ENCODE data around the gene HMGN4. TPM values are rescaled to one million over a fixed set of nuclear protein-coding genes. Genes with fewer than 3 reads are reported as not detected.
A peak's percentile ranks its signal among the peaks of the same experiment; 100 is the strongest.

The HMGN4 gene
- polyA plus RNA-seq, 1 experiment = 72.3 TPM

DNA sequence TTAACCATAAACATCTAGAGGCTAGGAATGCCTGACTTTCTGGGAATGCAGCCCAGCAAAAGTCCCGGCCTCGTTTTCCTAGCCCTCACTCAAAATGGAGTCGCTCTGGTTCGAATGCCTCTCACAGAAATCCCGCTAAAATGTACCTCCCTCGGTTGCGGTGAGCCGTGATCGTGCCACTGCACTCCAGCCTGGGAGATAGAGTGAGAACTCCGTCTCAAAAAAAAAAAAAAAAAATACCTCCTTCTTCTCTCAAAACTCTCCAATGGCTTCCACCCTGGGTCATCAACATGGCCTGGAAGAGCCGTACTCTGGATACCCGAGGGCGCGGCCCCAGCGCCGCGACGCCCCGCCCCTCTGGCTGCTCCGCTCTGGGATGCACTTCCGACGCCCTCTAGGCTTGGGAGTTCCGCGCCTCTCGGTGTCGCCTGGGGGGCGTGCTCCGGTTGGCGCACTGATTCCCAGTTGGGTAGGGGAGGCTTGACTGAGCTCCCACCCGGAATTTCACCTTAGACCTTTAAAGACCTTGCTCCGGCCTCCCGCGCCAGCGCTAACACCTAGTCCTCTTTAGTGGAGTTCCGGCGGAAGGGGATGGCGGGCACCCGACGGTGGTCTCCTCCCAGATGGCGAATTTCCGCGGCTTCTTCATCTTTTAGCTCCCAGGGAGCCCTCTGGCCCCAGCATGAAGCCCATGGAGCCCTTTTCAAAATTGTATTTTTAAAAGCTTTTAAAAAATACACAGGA is 12.3 kb downstream of the HMGN4 start:
- POLR2A ChIA-PET = no interaction called here
- no peaks in the 10 kb centered on the region; the same call in 1 of the 2 replicates for H3K9me3 ChIP-seq (ENCODE audit: control insufficient read depth, insufficient read depth, low read length)
- no peak overlapping the region for H3K27ac ChIP-seq (ENCODE audit: low read depth, low read length)
- peak overlapping the region; percentile 62 for H3K4me3 ChIP-seq (ENCODE audit: low read depth, low read length)
- H3K27me3 ChIP-seq (ENCODE audit: control insufficient read depth, insufficient read depth, low read length) = no peaks in the 10 kb centered on the region
- TF ChIP-seq, protein P1, sequence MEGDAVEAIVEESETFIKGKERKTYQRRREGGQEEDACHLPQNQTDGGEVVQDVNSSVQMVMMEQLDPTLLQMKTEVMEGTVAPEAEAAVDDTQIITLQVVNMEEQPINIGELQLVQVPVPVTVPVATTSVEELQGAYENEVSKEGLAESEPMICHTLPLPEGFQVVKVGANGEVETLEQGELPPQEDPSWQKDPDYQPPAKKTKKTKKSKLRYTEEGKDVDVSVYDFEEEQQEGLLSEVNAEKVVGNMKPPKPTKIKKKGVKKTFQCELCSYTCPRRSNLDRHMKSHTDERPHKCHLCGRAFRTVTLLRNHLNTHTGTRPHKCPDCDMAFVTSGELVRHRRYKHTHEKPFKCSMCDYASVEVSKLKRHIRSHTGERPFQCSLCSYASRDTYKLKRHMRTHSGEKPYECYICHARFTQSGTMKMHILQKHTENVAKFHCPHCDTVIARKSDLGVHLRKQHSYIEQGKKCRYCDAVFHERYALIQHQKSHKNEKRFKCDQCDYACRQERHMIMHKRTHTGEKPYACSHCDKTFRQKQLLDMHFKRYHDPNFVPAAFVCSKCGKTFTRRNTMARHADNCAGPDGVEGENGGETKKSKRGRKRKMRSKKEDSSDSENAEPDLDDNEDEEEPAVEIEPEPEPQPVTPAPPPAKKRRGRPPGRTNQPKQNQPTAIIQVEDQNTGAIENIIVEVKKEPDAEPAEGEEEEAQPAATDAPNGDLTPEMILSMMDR (IDR thresholded peaks at IDR 0.05; ENCODE audit: low read depth, low read length) = 0 out of 2 replicates have a peak, but pooled peaks have one; percentile 3
- CTCF ChIA-PET = interaction anchor here (0.6 to 1.7 kb wide), 4 partner anchors 8 to 45 kb away, joined by 4 to 5 read pairs (median 5); no protein-coding TSS in a partner anchor
- no peak for DNase-seq (ENCODE audit: low read depth, low spot score)

DNA sequence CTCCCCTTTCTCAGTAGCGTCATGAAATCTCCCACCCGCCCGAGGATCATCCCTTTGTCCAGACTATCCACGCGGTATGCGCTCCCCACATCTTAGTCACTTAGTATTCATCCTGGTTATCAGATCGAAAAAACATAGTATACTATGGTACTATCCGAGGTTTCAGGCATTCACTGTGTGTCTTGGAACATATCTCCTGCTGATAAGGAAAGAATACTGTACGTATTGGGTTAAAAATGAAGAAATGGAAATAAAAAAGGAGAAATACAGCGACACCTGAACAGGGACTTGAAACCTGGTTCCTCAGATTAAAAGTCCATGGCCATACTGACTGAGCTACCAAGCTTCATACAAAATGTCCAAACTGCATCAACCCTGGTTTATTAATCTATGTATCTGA is 14.0 kb downstream of the HMGN4 start:
- POLR2A ChIA-PET = interaction anchor here (2.2 kb wide), 1 partner anchor 14 kb away, joined by 8 read pairs; the partner anchor contains the start of gene HMGN4
- CTCF ChIA-PET = interaction anchor here (1.3 kb wide), 1 partner anchor 211 kb away, joined by 3 read pairs; no protein-coding TSS in a partner anchor

DNA sequence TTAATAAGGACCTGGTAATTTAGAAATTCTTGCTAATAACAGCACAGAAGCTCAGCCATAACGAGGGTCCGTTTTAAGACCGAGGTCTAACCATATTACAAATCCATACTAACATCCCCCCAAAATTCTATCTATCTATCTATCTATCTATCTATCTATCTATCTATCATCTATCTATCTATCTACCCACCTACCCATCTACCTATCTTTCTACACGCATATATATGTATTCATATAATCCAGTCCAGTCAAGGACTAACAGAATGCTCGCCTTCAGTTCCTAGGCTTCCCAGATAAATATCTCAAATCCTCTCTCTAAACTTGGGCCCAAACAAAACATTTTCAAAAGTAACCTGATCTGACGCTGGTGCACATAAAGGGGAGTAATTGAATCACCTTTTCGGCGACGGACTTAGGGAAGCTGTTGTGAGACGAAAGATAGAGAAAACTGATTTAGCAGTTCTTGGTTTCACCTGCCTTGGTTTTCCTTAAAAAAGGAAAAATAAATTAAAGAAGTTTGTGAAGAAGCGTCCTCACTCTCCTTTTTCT is 14.5 kb downstream of the HMGN4 start:
- H3K4me3 ChIP-seq (ENCODE audit: low read depth, low read length) = peak overlapping the region; percentile 62
- H3K9me3 ChIP-seq (ENCODE audit: control insufficient read depth, insufficient read depth, low read length) = no peaks in the 10 kb centered on the region; the same call in 1 of the 2 replicates
- no peak overlapping the region for H3K27ac ChIP-seq (ENCODE audit: low read depth, low read length)
- TF ChIP-seq, protein P1 (IDR thresholded peaks at IDR 0.05; ENCODE audit: low read depth, low read length) = no peak
- ChIA-PET CTCF (interaction anchor here (1.3 to 2.6 kb wide), 3 partner anchors 43 to 211 kb away, joined by 3 to 11 read pairs (median 6); no protein-coding TSS in a partner anchor), POLR2A (interaction anchor here (0.8 to 2.2 kb wide), 2 partner anchors 15 to 594 kb away, joined by 3 to 8 read pairs; partner anchors contain the start of gene HMGN4)
- no peak for DNase-seq (ENCODE audit: low read depth, low spot score)
- H3K27me3 ChIP-seq (ENCODE audit: control insufficient read depth, insufficient read depth, low read length) = no peaks in the 10 kb centered on the region

More for the DNA sequence above, 14.0 kb downstream of the HMGN4 start:
- Histone ChIP-seq H3K4me3 (ENCODE audit: low read depth, low read length) (no peak overlapping the region), H3K9me3 (ENCODE audit: control insufficient read depth, insufficient read depth, low read length) (no peaks in the 10 kb centered on the region; the same call in 1 of the 2 replicates), H3K27ac (ENCODE audit: low read depth, low read length) (no peak overlapping the region), H3K27me3 (ENCODE audit: control insufficient read depth, insufficient read depth, low read length) (no peaks in the 10 kb centered on the region)
- no peak for DNase-seq (ENCODE audit: low read depth, low spot score)
- TF ChIP-seq, protein P1 (IDR thresholded peaks at IDR 0.05; ENCODE audit: low read depth, low read length) = no peak

DNA sequence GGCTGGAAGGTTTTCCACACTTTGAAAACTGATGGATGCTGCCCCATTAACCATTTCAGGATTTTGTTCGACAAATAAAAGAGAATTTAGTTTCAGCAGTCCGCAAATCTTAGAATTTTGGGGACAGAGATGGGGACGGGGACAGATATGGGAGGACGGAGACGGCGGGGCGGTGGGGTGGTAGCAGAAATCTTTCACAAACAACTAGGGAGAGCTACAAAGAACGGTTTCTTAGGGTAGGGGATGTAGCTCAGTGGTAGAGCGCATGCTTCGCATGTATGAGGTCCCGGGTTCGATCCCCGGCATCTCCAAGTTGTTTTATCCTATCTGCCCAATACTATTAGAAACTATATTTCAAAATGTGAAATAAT is 15.1 kb downstream of the HMGN4 start:
- TF ChIP-seq, protein P1 (IDR thresholded peaks at IDR 0.05; ENCODE audit: low read depth, low read length) = no peak
- Histone ChIP-seq H3K27me3 (ENCODE audit: control insufficient read depth, insufficient read depth, low read length) (no peaks in the 10 kb centered on the region), H3K9me3 (ENCODE audit: control insufficient read depth, insufficient read depth, low read length) (no peaks in the 10 kb centered on the region; the same call in 1 of the 2 replicates), H3K4me3 (ENCODE audit: low read depth, low read length) (peak overlapping the region; percentile 62), H3K27ac (ENCODE audit: low read depth, low read length) (no peak overlapping the region)
- ChIA-PET POLR2A (interaction anchor here (0.8 to 2.2 kb wide), 3 partner anchors 15 to 594 kb away, joined by 3 to 8 read pairs (median 3); partner anchors contain the start of gene HMGN4), CTCF (interaction anchor here (1.6 to 2.6 kb wide), 2 partner anchors 43 to 212 kb away, joined by 6 to 11 read pairs; no protein-coding TSS in a partner anchor)
- DNase-seq (ENCODE audit: low read depth, low spot score) = no peak

All from AG04450 (cell line).